NCI-H226 (cell line): ENCODE measurements around the gene ADARB1.

Source experiments
- DNase-seq: peaks from one replicate; pipeline ENCODE4 v3.0.0-alpha.2; 2015

The ADARB1 gene

DNA sequence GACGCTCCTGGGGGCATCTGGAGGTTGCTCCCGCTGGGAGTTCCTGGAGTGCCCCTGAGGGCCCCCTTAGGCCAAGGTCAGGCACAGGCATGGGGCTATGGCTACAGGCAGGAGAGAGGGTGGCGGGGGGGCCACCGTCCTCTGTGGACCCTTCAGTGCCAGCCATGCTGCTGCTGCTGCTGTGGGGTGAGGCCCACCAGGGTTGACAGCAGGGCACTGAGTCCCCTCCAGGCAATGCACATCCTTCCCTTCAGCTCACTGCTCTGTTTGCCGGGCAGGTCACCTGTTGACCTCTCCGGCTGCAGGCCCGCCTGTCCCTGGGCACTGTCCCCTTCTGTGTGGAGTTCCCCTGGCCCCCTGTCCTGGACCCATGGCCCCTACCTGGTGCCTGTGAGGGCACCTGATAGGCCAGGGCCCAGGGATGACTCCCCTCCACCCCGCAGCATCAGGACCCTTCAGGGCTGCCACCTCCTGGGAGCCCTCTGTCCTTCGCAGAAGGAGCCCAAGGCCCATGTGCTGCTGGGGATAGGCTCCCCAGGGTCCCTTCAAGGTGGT, 34.1 kb upstream of the ADARB1 start:
- no peak for DNase-seq

DNA sequence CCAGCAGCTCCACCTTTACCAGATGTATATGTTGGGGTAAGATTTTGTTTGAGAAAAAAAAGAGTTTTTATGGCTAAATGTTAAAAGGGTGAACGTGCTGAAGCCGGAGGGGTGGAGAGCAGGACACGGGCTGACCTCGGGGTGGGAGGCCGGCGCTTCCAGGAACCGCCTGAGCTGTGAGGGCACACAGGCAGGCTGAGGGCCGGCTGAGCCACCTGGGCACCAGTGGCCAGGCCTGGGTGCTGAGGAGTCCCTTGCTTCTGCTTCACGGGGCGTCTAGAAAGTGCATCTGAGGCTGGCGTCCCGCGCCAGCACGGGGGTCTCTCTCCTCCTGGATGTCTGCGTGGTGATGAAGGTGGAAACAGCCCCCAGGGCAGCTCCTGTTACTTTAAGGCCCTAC, 33.6 kb upstream of the ADARB1 start:
- DNase-seq = no peak

DNA sequence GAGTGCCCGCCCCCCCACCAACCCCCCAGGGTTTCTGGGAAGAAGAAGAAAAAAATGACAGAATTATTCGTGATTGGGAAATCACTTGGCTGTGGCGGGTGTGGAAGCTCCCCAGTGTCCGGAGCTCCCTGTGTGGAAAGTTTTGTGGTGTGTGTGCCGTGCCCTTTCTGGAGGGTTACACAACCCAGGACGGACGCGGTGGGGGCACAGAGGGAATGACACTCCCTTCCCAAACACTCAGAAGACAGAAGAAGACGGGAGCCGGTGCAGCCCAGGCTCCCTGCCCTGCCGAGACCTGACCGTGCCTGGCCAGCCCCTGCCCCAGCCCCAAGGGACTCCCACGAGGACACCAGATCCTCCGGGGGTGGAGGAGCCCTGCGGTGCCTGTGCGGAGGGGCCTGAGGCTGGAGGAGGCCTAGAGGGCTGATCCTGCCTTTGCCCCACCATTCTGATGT, 33.0 kb upstream of the ADARB1 start:
- DNase-seq = peak; percentile 64

DNA sequence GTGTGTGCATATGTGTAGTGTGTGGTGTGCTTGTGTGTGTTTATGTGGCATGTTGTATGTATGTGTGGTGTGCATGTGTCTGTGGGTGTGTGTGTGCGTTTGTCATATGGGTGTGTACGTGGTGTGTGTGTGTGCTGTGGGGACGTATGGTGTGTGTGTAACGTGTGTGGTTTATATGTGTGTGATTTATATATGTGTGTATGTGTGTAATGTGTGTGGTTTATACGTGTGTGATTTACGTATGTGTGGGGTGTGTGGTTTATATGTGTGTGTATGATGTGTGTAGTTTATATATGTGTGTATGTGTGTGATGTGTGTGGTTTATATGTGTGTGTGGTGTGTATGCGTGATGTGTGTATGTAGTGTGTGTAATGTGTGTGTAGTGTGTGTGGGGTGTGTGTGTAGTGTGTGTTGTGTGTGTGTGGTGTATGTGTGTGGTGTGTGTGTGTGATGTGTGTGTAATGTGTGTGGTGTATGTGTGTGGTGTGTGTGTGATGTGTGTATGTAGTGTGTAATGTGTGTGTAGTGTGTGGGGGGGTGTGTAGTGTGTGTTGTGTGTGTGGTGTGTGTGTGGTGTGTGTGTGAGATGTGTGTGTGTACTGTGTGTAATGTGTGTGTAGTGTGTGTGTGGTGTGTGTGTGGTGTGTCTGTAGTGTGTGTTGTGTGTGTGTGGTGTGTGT, 32.3 kb upstream of the ADARB1 start:
- no peak for DNase-seq

DNA sequence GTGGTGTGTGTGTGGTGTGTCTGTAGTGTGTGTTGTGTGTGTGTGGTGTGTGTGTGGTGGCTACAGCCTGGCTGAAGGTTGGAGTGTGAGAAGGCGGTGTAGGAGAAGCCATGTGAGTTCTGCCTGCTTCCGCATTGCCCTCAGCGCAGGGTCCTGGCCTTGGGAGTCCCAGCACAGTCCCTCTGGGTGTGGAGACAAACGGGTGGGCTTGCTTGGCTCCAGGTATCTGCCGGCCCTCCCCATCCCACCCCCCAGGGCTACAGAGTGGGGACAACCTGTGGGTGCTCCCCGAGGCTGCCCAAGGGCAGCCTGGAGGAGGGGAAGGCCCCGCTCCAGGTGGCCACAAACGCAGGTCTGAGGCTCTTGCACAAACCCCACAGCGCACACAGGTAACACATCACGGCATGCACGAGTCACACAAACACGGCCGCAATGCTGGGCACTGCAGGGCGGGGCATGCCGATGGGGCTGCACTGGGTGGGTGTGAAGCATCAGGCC, 31.7 kb upstream of the ADARB1 start:
- no peak for DNase-seq

DNA sequence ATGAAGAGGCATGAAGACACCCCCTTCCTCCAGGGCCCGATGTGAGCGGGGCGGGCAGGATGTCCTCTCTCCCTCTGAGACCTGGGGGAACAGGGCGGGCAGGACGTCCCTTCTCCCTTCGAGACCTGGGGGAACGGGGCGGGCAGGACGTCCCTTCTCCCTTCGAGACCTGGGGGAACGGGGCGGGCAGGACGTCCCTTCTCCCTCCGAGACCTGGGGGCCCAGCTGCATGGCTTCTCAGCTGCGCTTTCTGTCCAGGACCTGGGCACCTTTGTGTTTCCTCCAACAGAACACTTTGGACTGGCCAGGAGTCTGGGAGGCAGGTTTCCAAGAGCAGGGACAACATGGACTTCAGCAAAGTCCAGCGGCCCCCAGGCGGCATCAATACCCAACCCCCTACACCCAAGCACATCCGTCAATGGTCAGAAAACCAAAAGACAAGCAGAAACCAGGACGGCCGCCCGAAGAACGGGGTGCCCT, 30.8 kb upstream of the ADARB1 start:
- no peak for DNase-seq

DNA sequence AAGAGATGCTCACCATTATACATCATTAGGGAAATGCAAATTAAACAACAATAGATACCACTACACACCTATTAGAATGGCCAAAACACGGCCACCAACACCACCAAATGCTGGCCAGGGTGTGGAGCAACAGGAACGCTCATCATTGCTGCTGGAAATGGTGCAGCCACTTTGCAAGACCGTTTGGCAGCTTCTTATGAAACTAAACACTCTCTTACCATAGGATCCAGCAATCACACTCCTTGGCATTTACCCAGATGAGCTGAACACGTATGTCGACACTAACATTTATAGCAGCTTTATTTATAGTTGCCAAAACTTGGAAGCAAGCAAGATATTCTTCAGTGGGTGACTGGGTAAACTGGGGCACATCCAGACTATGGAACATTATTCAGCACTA, 28.9 kb upstream of the ADARB1 start:
- DNase-seq = no peak

DNA sequence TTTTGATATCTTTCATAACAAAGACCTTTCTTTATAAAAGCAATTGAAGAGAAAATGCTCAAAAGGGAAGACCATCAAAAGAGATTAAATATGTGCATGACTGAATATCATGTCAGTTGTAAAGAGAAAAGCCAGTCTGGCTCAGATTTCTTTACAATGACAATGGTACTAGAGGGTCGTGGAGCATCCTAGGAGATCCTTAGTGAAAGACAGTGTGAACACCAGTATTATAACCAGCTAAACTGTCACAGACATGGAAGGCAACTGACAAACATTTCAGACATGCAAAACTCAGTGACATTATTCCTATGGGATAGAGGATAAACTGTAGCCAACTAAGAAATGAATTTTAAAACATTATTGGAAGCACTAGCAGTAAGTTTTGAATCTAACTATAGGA, 27.1 kb upstream of the ADARB1 start:
- DNase-seq = no peak

DNA sequence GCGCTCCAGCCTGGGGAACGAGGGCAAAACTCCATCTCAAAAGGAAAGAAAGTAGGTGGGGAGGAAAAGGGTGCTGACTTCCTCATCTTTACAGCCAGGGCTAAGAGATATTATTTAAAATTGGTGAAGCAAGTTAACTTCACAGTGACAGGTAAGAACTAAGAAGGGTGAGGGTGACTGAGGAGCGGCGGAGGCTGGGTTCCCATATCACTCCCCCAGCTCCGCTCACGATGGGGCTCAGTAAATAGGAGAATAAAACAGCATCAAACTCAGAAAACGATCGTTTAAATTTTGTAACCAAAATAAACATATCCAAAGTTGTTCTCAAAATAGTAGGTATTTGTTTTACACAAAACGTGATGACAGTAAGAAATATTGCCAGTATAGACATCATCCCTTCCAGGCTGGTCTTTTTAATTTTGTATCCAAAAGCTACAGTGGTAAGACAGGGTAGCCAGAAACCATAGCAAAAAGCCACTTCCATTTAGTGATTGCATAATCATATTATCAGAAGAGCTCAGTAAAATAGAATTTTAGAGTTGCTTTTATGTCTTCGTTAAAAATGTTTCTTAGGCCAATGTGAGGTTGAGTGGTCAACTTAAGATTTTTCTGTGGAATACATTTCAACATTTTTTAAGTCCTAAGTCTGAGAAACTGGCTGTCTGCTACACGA, 26.2 kb upstream of the ADARB1 start:
- no peak for DNase-seq

DNA sequence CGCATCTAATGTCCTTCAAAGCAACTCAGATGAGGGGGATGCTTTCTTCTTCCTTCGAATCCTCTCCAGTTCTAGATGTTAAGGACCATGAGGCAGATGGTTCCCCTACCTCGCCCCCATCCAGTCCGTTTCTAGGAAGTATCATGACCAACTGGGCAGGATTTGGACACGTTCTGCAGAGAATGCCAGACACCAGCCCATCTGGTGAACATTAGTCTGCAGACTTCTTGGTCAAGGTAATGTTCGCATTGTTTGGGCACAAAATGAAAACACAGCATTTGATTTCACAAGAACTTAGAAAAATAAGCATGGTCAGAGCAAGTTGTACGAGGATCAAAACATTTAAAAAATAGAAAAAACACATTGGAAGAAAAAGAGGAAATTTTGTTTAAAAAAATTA, 25.4 kb upstream of the ADARB1 start:
- DNase-seq = no peak

DNA sequence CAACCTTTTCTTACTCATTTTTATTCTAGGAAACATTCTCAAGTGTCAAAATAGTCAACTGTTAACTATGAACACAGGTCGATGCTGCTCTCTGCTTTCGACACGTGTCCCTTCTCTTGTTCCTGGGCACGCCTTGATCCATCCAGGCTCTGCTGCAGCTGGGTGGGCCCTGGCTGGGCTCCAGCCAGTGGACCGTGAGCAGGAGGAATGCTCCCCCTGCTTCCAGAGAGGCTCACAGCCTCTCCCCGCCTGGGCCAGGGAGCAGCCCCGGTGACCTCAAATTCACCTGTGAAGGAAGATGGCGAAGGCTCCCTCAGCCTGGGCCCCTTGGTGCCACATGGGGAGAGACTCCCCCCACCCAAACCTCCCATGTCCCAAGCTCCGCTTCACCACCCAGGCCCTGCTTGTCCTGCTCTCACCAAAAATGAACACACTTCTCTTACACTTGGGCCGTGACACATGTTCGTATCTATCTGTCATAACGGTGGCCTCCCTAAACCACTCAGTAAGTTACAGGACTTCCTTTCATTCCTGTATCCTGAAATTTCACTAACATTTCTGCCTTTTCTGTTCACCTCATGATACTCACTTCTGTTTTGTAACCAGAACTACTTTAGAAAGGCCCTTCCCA, 24.6 kb upstream of the ADARB1 start:
- no peak for DNase-seq

DNA sequence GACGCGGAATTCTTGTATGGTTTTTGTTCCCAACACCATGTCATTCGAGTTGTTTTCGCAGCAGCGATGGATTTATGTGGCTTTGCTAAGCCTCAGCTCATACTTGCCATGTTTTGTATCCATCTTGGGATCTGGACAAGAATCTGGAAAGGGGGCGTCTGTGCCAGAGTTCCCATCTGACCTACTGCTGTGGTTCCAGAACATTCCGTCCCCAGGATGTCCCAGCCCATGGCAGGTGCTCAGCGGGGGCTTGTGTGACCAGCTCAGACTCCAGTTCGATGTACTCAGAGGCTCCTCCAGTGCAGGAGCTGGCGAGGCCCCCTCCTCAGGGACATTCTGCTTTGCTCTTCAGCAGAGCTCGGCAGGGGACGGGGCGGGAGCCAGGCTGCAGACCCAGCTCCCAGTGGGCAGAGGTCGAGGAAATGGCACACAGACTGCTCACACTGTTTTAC, 24.0 kb upstream of the ADARB1 start:
- DNase-seq = no peak

DNA sequence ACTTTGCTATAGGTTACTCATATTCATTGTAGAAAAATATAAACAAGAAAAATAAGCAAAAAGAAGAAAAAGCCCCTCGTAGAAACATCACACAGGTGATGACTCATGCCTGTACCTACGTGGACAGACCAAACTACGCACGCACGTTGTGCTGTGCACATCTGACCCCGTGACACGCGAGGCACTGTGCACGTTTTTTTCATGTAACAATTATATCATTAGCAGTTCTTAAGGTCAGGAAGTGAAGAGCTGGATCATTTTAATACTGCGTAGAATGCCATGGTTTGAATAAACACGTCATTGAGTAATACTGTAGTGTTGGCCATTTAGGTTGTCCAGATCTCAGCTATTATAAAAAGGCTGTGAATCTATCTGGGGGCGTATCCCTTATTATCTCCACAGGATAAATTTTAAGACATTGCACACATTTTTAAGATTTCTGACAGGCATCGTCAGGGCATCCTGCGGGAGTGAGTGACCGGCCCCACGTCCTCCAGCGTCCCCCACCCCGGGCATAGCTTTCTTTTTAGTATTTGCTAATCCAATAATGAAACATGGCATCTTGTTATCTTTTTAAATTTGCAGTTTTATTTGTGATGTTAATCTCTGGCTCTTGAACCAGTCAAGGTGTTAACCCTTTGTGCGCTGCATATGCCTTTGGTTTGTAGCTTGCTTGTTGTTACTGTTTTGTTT, 23.4 kb upstream of the ADARB1 start:
- DNase-seq = peak; percentile 94

DNA sequence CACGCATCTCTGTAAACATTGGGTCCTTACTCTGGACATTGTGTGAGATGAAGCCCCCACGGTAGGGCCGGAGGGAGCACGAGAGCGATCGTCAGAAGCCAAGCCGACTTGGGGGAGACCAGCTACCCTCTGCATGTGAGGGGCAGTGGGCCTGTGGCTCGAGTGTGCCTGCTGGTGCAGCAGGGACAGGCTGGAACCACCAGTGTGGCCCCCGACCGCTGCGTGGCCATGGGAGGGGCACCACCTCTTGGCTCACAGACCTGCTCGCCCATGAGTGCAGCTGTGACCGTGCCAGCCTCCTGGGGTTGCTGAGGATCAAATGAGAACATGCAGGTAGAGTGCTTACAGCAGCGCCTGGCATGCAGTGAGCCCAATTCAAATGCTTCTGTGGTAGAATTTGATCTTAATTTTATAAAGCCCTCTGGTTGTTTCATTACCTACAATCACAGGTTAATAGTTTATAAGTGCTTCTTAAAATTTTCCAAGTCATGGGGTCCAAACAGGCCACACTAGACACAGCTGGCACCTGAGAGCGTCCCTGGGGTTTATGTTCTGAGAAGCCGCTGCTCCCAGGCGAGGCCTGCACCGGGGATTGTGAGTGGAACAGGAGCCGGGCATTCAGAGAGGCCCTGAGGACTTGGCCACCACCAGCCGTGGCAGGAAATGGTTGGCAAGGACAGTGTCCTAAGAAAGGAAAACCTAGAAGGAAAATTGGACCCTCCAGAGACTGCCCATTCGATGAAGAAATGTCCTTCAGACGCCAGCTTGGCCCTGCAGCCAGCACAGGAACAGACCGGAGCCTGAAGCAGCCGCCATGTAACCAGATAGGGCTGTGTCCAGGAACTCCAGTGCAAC, 22.6 kb upstream of the ADARB1 start:
- DNase-seq = no peak

DNA sequence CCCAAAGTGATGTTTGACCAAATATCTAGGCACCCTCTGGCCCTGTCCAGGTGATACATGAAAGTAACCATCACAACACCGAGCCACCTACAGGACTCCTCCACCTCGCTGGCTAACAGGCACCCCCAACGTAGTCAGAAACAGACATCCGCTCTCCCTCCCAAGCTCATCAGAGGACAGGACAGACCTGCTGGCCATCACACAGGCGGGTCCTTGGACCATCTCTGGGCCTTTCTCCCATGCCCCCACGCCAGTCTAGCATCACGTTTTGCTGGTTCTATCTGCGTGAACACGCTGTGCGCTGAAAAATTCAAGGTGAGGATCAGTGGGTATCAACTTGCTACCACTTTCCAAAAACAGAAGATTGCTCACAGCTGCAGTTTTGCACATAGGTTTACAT, 21.4 kb upstream of the ADARB1 start:
- no peak for DNase-seq

DNA sequence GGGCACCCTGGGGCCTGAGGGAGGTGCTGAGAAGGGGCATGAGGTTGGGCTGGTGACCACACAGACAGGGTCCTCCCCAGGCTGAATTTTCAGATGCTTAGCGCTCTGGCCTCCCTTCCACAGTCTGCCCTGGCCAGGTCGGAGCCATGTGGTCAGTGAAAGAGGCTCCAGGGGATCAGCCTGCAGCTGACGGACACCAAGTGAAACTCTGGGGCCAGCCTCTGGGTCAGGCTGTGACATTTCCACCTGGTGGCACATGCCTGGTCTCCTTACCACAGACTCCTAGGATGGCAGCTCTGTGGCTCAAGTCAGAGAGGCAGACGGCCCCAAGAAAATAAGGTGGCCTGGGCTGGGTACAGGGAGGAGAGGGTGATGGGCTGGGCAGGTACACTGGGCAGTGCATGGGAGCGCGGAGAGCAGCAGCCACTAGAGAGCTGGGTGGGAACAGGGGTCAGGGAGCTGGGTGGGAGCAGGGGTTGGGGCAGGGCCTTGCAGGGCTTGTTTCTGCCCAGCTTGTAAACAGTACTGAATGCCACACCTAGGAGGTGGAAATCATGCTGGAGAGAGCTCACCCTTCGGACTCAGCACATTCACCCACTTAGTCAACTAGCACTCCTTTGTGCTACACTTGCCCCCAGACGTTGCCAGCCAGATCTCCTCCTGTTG, 20.7 kb upstream of the ADARB1 start:
- no peak for DNase-seq

DNA sequence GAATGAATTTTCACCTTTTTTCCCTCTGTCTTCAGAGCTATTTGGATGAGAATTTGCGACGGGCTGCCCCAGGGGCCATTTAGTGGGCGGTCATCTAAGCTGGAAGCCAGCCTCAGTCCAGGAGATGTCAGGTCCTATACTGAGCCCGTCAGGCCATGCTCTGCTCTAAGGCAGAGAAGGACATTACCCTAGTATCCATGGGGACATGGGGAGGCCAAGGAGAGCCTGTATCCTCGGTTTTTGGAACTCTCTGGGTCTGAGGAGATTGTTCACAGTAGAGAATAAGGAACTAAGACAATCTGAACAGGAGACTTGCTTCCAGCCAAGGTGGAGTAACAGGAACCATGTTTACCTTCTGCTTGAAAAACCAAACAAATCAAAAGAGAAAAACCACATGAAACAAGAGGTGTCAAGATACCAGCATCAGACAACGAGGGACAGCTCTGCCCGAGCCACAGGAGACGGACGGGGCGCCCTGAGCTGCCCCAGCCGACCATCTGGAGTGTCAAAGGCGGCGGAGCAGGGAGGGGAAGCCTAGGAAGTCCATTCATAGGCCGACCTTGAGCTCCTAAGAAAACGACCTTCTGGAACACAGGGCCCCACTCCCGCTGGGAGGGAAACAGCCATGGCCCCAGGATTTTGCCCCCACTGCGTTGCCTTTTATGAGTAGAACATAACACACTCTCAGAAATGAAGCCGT, 20.0 kb upstream of the ADARB1 start:
- no peak for DNase-seq

DNA sequence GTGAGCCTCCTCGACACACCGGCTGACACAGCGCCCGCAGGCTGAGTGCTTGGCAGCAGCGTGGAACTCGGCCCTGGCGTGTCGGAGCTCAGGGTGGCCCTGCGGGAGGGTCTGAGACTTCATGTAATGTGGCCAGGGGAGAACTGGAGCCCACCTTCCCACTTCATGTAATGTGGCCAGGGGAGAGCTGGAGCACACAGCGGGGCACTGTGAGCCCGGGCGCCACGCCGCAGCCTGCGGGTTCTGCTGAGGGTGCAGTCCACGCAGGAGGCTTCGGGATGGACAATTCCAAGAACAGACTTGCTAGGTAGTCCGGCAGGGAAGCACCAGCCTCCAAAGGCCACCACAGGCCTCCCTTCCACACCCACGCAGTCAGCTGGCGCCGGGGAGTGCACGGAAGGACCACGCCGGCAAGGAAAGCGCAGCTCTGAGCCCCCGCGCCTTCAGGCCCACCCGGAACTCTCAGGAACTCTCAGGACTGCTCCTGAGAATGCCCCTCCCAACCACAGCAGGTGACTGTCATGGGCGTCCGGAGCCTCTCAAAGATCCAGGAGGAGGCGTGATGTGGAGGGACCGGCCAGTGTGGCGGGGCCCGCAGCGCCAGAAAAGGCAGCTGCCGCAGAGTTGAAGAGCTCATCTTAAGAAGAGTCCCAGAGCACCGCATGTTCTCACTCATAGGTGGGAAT, 19.3 kb upstream of the ADARB1 start:
- DNase-seq = no peak

DNA sequence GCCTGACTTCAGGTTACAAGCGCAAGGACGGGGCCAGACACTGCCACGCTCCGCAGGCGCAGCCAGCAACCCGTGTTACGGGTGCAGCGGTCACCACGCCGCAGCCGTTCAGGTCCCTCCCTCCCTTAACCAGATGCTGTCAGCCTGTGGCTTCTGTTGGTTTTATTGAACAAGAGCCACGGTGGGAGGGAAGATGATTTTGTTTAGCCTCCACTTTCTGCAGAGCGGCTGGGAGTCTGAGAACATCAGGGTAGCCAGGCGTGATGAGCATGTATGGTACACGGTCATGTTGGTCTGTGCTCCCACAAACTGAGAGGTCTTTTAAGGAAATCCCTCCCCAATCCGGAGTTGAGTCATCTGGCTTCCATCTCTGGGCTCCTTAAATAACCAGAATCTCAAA, 18.5 kb upstream of the ADARB1 start:
- DNase-seq = no peak

DNA sequence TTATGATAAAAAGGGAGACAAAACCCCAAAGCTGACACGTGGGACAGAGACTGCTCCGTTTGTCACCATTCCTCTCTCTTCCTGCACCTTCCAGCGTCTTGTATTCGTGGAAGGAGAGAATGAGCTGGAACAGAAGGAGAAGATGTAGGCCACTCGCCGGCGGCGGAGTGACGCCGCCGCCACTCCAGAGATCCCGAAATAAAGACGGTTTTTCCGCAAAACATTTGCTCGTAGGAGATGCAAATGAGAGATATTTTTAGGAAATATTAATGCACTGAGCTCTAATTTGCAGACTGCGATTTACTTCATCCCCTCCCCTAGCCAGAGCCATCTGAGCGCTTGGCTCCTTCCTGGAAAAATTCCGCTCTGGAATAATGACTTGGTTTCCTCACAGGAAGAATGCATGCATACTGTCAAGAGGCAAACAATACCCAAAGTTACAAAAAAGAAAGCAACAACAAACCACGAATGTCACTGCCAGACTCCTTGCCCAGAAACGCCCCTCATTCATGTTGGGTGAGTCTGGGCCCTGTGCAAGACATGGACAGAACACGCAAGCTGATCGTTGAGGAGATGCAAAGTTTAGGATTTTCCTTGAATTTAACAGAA, 18.0 kb upstream of the ADARB1 start:
- DNase-seq = no peak
